ENCODE data around the gene AJM1.
"Not testable (repeated sequence)": the region's sequence is repeated elsewhere in the genome, so short reads cannot be mapped to it uniquely, and the experiment has no call there.

AJM1 gene

DNA sequence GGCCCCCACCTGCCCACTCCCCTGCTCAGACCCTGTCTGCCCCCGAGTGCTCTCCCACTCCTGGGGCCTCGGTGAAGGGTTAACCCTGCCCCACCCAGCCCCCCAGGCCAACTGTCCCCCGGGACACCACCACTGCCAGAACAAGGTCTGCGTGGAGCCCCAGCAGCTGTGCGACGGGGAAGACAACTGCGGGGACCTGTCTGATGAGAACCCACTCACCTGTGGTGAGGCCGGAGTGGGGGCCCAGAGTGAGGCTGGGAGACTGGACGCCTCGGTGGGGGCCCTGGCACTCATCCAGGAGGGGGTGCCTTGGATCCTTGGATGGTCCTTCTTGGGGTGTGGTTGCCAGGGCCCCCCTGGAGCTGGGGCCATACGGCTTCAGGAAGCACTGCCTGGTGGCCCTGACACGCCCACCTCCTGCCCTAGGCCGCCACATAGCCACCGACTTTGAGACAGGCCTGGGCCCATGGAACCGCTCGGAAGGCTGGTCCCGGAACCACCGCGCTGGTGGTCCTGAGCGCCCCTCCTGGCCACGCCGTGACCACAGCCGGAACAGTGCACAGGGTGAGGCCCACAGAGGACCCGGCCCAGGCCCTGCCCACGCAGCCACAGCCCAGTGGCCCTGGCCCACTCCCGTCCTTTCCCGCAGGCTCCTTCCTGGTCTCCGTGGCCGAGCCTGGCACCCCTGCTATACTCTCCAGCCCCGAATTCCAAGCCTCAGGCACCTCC is 12.0 kb downstream of the AJM1 start:
- in situ Hi-C loops (cut with MboI; ENCODE audit: low sequenced_read_pairs): no loop called here

DNA sequence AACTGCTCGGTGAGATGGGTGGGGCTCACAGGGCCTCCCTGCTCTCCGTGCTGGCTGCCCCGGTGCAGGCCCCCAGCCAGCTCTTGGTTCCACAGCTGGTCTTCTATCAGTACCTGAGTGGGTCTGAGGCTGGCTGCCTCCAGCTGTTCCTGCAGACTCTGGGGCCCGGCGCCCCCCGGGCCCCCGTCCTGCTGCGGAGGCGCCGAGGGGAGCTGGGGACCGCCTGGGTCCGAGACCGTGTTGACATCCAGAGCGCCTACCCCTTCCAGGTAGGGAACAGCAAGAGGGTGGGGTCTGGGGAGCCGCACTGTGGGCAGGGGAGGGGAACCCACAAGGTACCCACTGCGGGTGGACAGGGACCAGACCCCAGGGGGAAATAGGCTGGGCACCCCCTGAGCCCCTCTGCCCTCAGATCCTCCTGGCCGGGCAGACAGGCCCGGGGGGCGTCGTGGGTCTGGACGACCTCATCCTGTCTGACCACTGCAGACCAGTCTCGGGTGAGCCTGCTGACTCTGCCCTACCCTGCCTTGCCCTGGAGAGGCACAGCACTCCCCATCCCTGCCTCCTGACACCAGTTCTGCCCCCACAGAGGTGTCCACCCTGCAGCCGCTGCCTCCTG is 12.7 kb downstream of the AJM1 start:
- in situ Hi-C loops (cut with MboI; ENCODE audit: low sequenced_read_pairs): no loop called here

DNA sequence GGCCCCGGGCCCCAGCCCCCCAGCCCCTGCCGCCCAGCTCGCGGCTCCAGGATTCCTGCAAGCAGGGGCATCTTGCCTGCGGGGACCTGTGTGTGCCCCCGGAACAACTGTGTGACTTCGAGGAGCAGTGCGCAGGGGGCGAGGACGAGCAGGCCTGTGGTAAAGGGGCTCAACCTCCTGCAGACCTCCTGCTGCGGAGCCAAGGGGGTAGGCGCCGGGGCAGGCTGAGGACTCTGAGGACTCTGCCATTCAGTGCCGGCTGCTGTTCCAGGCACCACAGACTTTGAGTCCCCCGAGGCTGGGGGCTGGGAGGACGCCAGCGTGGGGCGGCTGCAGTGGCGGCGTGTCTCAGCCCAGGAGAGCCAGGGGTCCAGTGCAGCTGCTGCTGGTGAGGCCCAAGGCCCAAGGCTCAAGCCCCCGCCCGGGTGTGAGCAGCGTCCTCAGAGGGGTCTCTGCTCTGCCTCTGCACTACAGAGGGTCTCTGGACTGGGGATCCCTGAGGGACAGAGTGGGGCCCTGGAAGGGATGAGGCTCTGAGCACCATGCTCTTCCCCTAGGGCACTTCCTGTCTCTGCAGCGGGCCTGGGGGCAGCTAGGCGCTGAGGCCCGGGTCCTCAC is 13.3 kb downstream of the AJM1 start:
- in situ Hi-C loops (cut with MboI; ENCODE audit: low sequenced_read_pairs): no loop called here

GRCh38 chr9:136856079-136856476 is 13.8 kb downstream of the AJM1 start:
- in situ Hi-C loops (cut with MboI; ENCODE audit: low sequenced_read_pairs): no loop called here

DNA sequence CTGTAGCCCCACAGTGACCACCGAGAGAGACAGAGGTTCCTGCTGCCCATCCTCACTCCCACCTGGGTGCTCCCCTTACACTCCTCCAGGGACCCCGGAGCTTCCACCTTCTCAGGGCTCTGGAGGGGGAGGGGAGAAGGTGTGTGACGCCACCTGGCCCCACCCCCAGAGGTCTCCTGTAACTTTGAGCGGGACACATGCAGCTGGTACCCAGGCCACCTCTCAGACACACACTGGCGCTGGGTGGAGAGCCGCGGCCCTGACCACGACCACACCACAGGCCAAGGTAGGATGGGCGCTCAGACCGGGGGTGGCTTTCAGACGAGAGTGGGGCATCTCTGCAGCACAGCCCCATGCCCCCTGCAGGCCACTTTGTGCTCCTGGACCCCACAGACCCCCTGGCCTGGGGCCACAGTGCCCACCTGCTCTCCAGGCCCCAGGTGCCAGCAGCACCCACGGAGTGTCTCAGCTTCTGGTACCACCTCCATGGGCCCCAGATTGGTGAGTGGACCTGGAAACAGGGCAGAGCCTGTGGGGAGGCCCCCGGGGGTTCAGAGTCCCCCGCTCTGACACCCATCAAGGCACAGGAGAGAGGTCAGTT is 14.4 kb downstream of the AJM1 start:
- in situ Hi-C loops (cut with MboI; ENCODE audit: low sequenced_read_pairs): no loop called here

DNA sequence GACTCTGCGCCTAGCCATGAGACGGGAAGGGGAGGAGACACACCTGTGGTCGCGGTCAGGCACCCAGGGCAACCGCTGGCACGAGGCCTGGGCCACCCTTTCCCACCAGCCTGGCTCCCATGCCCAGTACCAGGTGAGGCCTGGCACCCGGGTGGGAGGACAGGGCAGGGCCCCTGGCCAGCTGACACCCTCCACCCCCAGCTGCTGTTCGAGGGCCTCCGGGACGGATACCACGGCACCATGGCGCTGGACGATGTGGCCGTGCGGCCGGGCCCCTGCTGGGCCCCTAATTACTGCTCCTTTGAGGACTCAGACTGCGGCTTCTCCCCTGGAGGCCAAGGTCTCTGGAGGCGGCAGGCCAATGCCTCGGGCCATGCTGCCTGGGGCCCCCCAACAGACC is 14.9 kb downstream of the AJM1 start:
- in situ Hi-C loops (cut with MboI; ENCODE audit: low sequenced_read_pairs): no loop called here

- in situ Hi-C loops (cut with MboI; ENCODE audit: low sequenced_read_pairs): no loop called here
Observed at GRCh38 chr9:136857581-136858412, 15.5 kb downstream of the AJM1 start.

DNA sequence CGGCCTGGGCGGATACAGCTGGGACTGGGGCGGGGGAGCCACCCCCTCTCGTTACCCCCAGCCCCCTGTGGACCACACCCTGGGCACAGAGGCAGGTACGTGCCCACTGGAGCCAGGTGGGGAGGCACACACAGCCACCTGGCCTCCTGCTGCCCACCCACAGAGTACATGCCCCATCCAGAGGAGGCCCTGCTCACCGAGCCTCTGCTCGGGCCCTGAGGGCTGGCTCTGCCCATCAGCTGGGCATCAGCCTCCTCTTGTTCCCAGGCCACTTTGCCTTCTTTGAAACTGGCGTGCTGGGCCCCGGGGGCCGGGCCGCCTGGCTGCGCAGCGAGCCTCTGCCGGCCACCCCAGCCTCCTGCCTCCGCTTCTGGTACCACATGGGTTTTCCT is 16.2 kb downstream of the AJM1 start:
- in situ Hi-C loops (cut with MboI; ENCODE audit: low sequenced_read_pairs): no loop called here

DNA sequence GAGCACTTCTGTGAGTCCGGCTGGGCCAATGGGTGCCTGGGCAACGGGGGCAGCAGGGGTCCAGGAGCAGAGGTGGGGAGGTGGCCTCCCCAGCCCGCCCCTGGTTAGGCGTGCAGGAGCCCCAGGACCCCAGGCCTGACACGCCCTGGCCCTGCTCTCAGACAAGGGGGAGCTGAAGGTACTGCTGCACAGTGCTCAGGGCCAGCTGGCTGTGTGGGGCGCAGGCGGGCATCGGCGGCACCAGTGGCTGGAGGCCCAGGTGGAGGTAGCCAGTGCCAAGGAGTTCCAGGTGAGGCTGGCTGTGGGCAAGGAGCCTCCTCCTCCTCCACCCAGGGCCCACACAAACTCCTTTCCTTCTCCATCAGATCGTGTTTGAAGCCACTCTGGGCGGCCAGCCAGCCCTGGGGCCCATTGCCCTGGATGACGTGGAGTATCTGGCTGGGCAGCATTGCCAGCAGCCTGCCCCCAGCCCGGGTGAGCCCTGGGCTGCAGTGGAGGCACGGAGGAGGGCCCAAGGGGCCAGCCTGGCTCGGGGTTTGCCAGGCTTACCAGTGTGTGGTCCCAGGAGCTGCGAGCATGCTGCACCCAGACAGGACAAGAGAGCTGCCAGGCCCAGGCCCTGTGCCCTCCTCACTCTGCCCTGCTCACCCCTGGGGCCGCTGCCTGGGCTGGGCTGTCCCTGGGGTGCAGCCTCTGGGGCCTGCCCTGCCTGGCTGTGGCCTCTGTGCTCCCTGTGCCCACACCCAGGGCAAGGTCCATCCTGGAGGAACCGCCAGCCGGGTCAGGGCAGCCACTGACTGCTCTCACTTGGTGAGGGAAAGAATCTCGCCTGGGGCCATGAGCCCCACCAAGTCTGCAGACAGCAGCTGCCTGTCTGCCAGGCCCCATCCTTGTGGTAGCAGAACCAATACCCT is 16.8 kb downstream of the AJM1 start:
- in situ Hi-C loops (cut with MboI; ENCODE audit: low sequenced_read_pairs): no loop called here

GRCh38 chr9:136860529-136860928 is 18.3 kb downstream of the AJM1 start:
- in situ Hi-C loops (cut with MboI; ENCODE audit: low sequenced_read_pairs): no loop called here

DNA sequence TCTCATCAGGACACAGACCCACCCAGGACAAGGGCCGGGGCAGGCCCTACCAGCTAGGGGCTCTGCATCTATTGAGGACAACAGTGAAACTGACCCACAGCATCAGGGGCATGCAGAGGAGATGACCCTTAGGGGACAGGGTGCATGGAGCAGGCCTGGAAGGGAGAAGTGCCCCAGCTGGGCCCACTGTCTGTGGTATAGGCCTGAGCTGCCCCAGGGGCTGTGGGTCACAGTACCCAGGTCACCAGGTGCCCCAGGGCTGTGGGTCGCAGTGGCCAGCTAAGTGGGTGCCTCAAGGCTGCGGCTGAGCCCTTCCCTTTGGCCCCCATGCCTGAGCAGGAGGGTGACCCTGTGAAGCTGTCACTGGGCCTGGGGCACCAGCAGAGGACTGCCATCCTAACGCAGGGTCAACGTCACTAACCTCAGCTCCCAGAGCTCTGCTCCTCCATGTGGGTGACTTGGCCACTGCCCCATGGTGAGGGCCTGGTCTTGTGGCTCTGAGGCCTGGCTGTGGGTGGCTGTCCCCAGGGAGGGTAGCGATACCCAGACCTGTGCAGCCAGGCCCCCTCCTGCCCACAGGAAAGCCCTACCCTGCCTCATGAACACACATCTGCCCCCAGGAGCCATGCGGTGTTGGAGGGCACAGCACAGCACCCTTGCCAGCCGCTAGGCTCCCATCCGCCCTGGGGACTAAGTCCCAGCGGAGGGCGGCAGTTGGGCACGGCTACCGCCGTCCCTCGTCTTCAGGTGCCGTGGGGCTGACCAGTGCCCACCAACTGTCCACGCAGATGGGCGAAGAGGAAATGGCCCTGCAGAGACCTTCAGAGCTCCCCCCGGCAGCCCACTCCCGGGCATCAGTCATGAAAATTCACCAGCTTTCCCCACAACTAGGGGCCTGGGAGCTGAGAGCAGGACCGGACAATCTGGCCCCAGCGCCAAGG is 18.9 kb downstream of the AJM1 start:
- in situ Hi-C loops (cut with MboI; ENCODE audit: low sequenced_read_pairs): no loop called here

DNA sequence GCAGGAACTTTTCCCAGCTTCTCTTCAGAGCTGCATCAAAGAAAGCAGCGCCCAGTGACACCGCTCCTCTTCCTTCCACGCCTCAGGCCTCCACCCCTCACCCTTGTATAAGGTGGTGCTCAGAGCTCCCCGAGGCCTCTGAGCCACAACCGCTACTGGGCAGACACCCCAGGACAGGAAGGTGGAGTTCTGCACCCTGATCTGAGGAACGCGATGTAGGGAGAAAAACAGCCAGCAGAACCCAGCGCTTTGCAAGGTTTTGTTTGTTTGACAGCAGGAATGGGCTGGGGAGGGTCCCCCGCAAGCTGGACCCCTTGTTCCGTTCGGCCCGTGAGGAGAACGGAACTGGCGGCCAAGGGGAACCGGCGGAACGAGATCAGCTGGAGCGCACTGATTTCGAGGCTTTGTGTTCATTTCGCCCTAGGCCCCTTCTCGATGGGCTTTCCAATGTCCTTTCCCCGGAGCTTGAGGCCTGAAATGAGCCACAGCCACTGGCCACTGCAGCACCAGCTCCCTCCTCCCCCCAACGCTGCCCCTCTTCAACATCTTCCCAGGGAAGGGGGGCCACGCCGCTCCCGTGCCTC is 19.7 kb downstream of the AJM1 start:
- in situ Hi-C loops (cut with MboI; ENCODE audit: low sequenced_read_pairs): no loop called here

- in situ Hi-C loops (cut with MboI; ENCODE audit: low sequenced_read_pairs): no loop called here
Observed at GRCh38 chr9:136862849-136863622, 20.8 kb downstream of the AJM1 start.

- in situ Hi-C loops (cut with MboI; ENCODE audit: low sequenced_read_pairs): no loop called here
Observed at GRCh38 chr9:136863623-136864273, 21.5 kb downstream of the AJM1 start.

DNA sequence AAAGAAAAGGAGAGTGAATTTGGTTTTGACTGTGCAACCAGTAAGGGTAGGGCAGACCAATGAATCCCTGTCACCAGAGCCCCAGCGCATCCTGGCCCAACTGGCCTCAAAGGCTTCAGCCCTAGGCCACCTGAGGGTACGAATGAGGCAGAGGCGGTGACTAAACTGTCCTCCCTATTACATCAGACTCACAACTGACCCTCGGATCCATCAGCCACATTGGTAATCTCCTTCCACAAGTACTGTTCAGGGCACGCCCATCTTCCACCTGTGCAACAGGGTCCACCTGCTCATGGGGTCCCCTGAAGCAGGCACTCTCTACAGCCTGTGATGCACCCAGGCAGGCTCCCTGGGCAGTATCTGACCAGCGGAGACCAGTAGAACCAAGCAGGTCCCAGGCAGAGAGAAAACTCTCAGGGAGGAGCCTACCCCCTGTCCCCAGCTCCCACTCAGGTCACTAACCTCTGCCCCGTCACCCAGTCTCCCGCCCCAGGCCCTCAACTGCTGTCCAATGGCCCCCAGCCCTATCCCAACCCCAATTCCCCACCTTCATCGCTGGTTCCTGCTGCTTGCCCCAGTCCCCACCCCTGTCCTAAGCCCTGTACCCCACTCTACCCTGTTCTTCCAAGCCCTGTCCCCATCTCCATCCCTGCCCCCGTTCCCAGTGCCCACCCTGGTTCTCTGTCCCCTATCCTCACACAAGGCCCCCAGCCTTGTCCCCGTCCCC is 22.9 kb downstream of the AJM1 start:
- in situ Hi-C loops (cut with MboI; ENCODE audit: low sequenced_read_pairs): no loop called here

GRCh38 chr9:136865768-136866103 is 23.5 kb downstream of the AJM1 start:
- in situ Hi-C loops (cut with MboI; ENCODE audit: low sequenced_read_pairs): no loop called here

DNA sequence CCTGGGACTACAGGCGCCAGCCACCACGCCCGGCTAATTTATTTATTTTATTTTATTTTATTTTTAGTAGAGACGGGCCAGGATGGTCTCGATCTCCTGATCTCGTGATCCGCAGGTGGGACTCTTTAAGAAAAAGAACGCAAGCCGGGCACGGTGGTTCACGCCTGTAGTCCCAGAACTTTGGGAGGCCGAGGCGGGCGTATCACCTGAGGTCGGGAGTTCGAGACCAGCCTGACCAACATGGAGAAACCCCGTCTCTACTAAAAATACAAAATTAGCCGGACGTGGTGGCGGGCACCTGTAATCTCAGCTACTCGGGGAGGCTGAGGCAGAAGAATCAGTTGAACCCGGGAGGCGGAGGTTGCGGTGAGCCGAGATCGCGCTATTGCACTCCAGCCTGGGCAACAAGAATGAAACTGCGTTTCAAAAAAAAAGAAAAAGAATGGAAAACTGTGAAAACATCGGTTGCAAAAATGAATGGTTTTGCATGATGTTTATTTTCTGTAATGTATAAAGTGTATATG is 24.7 kb downstream of the AJM1 start:
- in situ Hi-C loops (cut with MboI; ENCODE audit: low sequenced_read_pairs): not testable (repeated sequence)
